ENCODE measurements around the gene HOXA4.

GRCh38 chr7:27098578-27099451 lies 31.7 kb downstream of the HOXA4 start:
- TF ChIP-seq CTCF (IDR thresholded peaks at IDR 0.05) (no peak), EP300 (IDR thresholded peaks at IDR 0.05) (no peak), POLR2A (IDR thresholded peaks at IDR 0.05) (no peak)
